Stimulated activated CD4-positive, alpha-beta T cell treated with anti-CD3 and anti-CD28 coated beads, Interleukin-15, amount 100 ng/mL, for 1 hour (primary cell): ENCODE results near the gene GPR153.
"Not testable (repeated sequence)": the region's sequence is repeated elsewhere in the genome, so short reads cannot be mapped to it uniquely, and the experiment has no call there.

ENCODE experiments used
- DNase-seq, 2 donors: peaks; one replicate each; pipeline ENCODE4 v3.0.0-alpha.2; 2020; ENCODE audit warnings: low read depth in 1 of 2, low spot score in 1 of 2

Gene GPR153

DNA sequence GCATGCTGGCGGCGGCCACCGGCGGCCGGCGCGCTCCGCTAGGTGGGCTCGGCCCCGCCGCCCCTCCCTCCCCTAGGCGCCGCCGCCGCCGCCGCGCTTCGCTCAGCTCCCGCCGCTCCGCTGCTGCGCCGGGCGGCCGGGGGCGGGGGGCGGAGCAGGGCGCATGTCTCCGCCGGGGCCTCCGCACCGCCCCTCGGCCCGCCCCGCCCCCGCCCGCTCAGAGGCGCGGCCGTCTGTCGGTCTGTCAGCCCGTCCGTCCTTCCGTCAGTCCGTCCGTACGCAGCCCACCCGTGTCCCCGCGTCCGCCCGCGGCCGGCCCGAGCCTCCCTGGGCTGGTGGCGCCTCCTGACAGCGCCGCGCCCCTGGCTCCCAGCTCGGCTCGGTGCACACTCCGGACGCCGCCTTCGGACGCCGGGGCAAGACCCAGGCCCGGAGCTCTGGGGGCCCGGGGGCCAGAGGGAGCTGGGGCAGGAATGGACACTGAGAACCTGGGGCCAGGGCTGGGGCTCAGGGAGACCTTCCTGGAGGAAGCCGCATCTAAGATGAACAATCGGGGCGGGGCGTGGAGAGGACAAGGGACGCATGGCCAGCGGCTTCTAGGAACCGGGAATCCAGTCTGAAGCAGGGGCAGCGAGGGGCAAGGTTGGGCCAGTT, at the start of gene GPR153:
Gene GPR153, minus strand, starts transcription at position 138 of the 654 bp plus-strand sequence. CDS start 6,193 bp downstream, outside the sequence.
- peak in 1 of 2 donors; percentile 48 for DNase-seq

DNA sequence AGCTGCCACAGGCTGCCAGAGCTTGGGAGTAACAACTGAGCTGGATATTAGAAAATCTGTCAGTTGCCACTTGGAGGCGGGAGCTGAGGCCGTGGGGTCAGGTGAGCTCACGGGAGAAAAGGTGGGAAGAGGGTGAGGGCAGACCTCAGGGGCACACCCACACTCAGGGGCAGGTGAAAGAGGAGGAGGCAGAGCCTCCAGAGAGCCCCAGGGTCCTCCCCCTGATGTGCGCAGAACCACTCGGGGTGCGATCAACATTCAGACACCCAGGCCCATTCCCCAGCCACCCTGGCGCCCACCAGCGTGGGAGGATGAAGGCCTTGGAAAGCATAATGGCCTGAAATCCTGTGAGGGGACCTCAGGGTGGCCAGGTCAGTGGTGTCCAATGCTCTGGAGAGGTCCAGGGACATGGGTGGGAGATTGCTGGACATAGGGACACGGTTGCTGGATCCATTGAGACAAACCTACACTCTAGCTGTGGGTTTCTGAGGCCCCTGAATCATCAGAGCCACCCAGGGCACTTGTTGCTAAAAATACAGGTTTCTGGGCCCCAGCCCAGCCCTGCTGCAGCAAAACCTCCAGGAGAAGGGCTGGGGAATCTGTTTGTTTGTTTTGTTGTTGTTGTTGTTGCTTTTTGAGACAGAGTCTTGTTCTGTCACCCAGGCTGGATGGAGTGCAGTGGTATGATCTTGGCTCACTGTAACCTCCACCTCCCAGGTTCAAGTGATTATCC, 49.4 kb upstream of the GPR153 start:
- DNase-seq, result no peak

DNA sequence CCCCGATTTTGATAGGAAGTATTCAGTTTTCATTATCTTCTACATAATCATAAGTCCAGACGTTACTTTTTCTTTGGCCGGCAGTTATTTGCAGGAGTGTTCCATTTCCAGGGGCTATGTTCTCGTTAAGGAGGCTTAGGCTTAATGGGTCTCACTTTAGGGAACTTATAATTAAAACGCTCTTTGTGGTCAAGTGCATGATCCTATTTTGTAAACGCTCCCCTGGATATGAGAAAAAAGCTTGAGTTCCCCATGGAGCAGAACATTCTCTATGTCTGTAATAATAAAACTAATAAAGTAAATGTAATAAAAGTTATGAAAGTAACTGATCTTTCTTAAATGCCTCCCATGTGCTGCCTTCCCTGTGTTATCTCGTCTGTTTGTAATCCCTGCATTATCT, 48.7 kb upstream of the GPR153 start:
- DNase-seq, result no peak

DNA sequence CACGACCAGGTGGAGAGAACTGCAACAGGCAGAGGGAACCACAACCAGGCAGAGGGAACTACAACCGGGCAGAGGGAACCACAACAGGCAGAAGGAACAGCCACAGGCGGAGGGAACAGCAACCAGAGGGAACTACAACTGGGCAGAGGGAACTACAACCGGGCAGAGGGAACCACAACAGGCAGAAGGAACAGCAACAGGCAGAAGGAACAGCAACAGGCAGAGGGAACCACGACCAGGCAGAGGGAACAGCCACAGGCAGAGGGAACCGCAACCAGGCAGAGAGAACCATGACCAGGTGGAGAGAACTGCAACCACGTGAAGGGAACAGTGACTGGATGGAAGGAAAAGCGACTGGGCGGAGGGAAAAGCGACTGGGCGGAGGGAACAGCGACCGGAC, 47.6 kb upstream of the GPR153 start:
- no peak for DNase-seq

DNA sequence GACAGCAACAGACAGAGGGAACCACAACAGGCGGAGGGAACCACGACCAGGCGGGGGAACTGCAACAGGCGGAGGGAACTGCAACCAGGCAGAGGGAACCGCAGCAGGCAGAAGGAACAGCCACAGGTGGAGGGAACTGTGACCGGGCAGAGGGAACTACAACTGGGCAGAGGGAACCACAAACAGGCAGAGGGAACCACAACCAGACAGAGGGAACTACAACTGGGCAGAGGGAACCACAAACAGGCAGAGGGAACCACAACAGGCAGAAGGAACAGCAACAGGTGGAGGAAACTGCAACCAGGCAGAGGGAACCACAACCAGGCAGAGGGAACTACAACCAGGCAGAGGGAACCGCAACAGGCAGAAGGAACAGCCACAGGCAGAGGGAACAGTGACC, 46.8 kb upstream of the GPR153 start:
- DNase-seq, result not testable (repeated sequence)

DNA sequence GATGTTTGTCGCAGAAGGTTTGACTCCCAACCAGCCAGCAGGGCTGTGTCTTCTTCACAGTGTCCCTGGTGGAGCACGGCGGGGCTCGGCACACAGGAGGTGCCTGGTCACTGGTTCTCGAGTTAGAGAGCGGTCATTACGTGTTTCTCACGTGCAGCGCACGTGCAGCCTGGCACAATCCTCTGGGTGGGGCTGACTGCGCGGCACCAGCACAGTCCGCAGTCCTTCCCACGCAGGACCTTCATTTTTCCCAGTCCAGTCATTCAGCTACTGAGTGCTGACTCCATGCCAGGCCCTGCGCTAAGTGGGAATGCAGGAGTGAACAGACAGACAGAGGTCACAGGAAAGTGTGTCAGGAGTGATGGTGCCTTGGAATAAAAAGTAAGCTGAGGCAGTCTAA, 46.2 kb upstream of the GPR153 start:
- DNase-seq, result no peak

DNA sequence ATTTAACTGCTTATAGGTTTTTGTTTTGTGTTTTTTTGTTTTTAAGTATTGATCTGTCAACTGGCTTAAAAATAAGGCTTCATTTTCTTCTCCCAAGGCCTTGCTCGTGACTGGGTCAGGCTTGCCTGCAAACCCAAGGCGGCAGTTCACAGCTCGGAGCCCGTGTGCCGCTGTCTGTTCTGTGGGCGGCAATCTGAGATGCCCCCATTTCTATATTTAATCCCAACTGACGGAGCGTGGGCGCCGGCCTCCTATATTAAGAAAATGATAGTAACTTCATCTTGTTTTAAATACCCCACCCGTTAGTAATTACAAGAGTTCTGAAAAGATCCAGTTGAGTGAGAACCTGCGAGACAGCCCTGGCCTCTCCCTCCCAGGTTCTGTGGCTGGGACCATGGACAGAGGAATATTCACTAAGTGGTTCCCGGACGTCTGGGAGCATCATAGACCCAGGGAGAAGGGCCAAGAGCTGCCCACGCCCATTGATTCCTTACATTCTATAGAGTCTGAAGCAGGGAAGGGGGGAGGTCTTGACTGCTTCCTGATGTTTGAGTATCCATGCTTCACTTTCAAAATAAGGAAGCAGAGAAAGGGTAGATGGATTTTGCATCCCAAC, 42.6 kb upstream of the GPR153 start:
- no peak for DNase-seq

DNA sequence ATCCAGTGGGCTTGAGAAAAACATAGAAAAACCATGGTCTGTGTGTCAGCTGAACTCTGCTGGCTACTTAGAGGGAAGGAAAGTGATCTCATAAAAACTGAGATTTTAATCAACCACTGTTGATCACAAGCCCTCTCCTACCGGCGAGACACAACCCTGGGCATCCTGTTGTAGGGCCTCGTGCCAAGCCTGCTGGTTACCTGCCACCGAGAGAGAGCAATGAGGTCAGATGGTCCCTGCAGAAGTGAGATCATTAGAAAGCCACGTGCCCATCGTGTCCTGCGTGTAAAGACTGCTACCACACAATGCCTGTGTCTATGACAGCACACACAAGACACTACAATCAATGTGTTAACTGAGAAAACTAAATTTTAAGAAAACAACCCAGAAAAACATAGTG, 41.7 kb upstream of the GPR153 start:
- DNase-seq, result no peak

DNA sequence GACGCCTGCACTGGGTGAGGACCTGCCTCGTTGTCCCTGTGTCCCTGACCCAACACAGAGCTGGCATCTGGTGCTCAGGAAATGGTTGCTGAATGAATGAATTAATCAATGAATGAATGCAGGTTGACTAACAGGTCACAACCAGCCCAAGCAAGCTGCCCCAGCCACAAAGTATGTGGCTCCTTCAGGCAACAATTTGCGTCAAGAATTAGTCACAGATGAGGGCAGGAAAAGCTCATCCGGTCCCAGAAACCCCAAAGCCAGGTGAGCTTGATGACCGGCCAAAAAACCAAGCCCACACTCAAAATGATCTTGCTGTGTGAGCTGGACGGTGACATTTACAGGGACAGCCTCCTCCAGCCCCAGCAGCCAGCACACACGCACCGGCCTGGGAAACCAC, 40.6 kb upstream of the GPR153 start:
- no peak for DNase-seq

DNA sequence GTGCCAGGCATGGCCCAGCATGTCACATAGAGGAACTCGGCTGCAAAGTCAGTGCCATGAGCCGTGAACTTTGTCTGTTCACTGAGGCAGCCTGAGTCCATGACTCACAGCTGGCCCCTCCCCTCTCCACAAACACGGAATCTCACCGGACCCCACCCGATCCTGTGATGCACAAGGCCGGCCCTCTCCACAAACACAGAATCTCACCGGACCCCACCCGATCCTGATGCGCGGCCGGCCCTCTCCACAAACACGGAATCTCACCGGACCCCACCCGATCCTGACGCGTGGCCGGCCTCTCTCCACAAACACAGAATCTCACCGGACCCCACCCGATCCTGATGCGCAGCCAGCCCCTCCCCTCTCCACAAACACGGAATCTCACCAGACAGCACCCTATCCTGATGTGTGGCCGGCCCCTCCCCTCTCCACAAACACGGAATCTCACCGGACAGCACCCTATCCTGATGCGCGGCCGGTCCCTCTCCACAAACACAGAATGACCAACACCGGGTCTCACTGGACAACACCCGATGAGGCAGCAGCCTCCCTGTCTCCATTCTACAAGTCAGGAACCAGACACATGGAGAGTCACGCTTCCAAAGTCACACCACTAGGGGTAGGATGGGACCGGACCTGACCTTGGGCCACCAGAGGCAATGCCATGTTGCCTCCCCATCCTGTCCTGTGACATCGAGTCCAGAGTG, 39.6 kb upstream of the GPR153 start:
- no peak for DNase-seq

DNA sequence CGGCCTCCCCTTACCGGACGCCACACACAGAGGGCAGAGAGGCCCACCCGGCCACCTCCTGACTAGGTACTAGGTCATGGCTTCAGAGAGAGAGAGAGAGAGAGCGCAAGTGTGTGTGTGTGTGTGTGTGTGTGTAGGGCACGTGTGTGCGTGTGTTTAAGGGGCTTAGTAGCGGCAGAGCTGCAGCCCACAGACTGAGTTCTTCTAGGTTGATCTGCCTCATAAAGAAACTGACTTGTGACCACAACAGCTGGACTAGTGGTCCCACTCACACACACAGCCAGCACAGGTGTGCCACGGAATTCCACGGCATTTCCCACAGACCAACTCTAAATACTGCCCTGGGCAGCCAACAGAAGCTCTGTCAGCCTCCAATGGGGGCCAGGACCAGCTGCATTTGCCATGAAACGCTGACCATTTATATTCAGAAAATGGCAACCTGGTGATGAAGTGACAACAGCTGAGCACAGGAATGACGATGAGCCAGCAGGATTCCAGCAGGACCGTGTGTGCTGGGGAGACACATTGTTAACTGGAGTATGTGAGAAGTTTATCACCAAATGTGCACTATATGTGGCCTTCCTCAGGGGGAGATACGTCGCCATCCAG, 38.8 kb upstream of the GPR153 start:
- DNase-seq, result no peak

DNA sequence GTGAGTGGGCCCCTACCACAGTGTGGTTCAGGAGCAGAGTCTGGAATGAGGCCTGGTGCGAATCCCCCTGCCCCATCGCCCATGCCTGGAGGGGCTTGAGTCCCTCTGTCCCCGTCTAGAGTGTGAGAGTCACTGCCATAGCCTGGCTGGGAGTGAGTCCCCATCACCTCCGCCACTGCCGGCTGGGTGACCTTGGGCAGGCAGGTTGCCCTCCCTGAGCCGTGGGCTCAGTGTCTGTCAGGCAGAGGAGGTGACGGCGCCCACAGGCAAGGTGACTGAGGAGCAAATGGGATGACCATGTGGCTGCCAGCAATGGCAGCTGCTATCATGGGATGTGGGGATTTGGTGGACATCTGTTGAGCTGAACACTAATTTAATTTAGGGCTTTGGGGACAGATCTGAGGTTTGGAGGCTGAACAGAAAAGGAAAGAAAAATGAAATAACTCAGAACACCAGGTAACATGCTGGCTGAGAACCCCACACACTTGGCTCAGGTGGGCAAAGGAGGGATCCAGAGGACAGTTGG, 38.1 kb upstream of the GPR153 start:
- DNase-seq, result no peak

DNA sequence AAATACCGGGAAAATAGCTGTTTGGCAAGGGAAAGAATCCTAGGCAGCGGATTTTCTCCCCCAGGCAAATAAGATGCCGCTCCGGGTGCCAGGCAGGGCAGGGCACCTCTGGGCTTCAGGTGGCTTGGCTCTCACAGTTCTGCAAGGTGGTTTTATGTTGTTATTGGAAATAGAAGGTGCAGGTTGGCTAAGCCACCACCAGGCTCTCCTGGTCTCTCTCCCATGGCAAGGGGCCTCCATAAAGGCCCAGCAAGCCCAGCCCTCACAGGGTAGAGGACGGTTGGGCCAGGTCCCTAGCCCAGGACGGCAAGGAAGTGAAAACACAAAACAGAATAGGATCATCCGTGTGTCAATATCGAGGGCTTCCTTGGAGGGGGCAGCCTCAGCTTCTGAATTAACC, 37.6 kb upstream of the GPR153 start:
- no peak for DNase-seq

DNA sequence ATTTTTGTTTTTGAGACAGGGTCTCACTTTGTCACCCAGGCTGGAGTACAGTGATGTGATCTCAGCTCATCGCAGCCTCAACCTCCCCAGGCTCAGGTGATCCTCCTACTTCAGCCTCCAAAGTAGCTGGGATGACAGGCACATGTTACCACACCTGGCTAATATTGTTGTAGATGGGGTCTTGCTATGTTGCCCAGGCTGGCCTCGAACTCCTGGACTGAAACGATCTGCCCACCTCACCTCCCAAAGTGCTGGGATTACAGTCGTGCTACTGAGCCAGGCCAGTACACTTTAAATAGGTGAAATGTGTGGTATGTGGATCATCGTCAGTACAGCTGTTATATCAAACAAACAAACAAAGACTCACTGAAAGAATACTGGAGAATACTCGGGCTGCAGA, 35.0 kb upstream of the GPR153 start:
- no peak for DNase-seq

DNA sequence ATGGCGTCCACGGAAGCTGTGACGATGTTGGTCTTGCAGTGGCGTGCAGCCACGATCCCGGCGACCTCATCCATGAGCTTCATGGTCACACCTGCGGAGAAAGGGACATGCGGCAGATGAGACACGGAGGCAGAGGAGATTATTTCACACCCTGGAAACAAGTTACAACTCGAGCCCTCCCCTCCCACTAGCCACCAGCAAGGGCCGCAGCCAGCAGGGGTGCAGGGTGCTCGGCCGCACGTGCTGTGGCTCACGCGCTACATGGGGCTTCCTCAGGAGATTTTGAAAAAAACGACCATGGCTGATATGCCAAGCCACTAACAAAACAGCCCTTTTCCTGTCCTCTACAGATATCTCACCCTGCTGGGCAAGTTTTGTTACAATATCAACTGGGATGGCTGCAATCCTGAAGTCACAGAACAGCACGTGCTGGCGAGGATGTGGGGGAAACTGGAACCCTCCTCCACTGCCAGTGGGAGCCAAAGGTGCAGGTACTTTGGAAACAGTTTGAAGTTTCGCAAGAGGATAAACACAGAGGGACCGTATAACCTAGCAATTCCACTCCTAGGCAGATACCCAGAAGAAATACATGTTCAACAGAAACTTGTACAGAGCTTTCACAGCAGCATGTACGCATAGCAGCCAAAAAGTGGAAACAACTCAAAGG, 34.1 kb upstream of the GPR153 start:
- no peak for DNase-seq

DNA sequence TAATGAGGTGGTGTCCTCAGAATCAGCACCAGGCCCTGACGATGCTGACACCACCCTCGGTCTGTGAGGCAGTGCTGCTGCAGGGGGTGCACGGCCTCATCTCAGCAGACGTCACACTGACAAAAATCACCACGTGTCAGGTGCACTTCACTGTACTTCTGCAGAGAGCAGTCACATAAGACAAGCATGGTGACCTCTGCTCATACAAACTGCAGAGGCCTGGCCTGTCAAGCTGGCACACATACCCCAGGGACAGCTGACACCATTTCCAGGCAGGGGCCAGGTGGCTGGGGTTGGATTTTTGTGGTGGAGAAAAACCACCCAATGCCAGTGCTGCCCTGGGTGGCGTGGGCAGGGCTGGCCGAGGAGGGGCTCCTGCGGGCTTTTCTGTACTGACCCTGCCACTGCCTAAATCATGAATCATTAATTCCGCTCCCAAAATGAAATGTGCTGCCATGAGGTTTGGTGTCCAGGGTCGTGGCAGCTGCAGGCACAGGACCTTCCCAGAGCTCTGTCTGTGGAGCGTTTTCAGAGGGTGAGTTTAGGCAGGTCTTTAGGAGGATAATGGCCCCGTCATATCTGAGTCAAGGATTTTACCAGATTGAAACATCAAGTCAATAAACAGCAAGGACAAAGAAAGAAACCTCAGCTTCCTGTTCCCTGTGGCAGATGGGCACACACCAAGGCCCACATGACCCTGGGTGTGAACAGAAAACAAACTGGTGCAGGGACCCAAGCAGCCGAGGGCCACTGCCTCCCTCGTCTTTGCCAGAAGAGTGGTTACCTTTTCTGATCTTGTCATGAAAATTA, 33.4 kb upstream of the GPR153 start:
- DNase-seq, result no peak

DNA sequence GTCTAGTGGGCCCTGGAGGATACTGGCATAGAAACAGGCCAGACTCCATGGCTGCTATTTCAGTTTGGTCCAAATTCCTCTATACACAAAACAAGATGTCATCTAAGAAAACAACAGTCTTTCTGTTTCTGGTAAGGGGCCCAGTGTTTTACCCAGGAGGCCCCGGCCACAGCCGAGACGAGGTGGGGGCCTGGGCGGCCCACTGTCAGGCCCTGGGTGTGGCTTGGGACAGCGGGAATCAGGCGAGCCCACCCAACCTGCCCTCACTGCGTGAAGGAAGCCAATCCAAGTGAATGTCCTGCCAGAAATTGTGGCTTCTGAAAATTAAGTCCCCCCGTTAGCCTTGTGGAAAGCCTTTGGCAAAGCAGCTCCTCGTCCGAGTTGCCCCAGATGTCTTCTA, 31.2 kb upstream of the GPR153 start:
- no peak for DNase-seq

DNA sequence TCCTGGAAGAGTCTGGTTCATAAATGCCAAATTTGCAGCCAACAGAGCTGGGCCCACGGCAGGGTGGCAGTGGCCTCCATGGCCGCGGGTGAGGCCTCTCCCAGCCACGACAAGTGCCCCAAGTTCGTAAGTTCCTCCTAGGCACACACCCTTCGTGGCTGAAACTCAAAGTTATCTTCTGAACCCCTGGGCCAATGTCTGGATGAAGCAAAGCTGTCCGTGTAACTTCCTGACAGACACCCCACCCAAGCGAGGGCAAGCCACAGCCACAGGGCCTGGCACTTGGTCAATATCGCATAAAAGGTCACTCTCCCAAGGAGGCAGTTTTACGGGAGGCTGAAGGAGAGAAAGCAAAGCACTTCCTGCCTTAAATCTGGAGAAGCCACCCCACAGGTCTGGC, 27.8 kb upstream of the GPR153 start:
- no peak for DNase-seq

DNA sequence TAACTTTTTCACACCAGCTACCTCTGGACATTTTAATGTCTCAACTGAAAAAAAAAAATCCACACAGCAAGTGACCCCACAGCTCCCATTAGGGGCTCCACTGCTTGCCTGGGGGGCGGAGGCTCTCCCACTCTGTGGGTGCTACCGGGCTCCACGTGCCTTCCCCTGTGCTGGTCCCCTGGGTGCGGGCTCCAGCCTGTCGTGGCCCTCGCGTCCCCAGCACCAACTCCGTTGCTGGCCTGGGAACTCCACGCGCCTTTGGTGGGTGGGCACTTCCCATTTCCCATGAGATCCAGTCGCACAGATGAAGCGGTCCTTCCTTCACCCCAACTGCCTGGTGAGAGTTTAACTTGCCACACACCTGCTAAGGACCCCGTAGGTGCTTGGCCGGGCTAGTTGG, 27.1 kb upstream of the GPR153 start:
- DNase-seq, result no peak

DNA sequence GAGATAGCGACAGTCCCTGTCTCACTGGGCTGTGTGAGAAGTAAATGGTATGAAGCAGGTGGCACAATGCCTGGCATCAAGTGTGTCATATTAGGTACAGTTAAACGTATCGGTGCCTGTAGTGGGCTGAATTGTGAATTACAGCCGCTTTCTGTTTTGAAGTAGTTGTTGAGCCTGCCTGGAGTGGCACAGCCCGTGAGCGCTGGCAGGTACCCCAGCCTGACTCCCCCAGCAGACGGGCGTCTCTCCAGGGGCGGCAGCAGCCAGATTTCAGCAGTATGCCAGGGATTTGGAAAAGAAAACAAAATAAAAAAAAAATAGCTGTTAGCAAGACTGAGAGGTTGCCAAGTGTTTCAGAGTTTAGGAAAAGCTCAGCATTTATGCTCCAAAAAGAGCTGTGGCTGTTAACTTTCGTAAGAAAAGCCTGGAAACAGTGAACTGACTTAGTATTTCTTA, 26.6 kb upstream of the GPR153 start:
- no peak for DNase-seq
